IMR-90 (cell line): ENCODE results near the gene ARHGAP45. TPM values are rescaled to one million over a fixed set of nuclear protein-coding genes. Genes with fewer than 3 reads are reported as not detected.

Source experiments
- ATAC-seq: fragments of 200-7000 bp; cut with Tn5 transposase; 2 replicates; pipeline ENCODE4 v1.9.1; 2020; ENCODE audit warnings: low read depth, mild to moderate bottlenecking, moderate library complexity
- BruUV-seq: library from RNA; stranded (reverse); fragments of 400-500 nt; replicated peaks from 2 replicates; lab custom pipeline; 2021; lab: Mats Ljungman, UMichigan
- CTCF ChIA-PET: fragments of 300-600 bp; formaldehyde crosslinking; extraction: SDS; loops from one replicate; lab custom pipeline; 2021; ENCODE audit warnings: antibody characterized with exemption; lab: Yijun Ruan, JAX
- POLR2A ChIA-PET: fragments of 300-600 bp; sonication (Branson Sonifier 250); formaldehyde crosslinking; loops from one replicate; lab custom pipeline; 2022; ENCODE audit warnings: antibody characterized with exemption; ENCODE audit not compliant: unreplicated experiment; lab: Charles Lee
- DNase-seq: peaks from one replicate; pipeline ENCODE4 v3.0.0; 2013
- H2AFZ ChIP-seq: replicated peaks from 2 replicates; pipeline ENCODE3; 2013; ENCODE audit warnings: low read length, mild to moderate bottlenecking; ENCODE audit not compliant: poor library complexity
- H2AK5ac ChIP-seq: 2 replicates; pipeline ENCODE4 v1.6.1; 2013; ENCODE audit warnings: low read depth, low read length, inconsistent platforms
- H2AK9ac ChIP-seq: replicated peaks from 2 replicates; pipeline ENCODE3; 2013; ENCODE audit warnings: mild to moderate bottlenecking, low read depth, low read length, moderate library complexity; ENCODE audit not compliant: poor library complexity
- H2BK120ac ChIP-seq: 2 replicates; pipeline ENCODE4 v1.6.1; 2013; ENCODE audit warnings: low read depth, low read length, inconsistent platforms
- H2BK15ac ChIP-seq: 3 replicates; pipeline ENCODE4 v1.6.1; 2013; ENCODE audit warnings: low read depth, low read length, inconsistent platforms
- H2BK20ac ChIP-seq: 2 replicates; pipeline ENCODE4 v1.6.1; 2013; ENCODE audit warnings: low read depth, mild to moderate bottlenecking, inconsistent platforms, low read length, moderate library complexity
- H2BK5ac ChIP-seq: 2 replicates; pipeline ENCODE4 v1.6.1; 2013; ENCODE audit warnings: mild to moderate bottlenecking, low read depth, low read length, inconsistent platforms; ENCODE audit not compliant: poor library complexity, severe bottlenecking
- H3K14ac ChIP-seq: replicated peaks from 2 replicates; pipeline ENCODE4 v1.6.1; 2013; ENCODE audit warnings: low read depth, low read length, inconsistent platforms
- H3K18ac ChIP-seq: 2 replicates; pipeline ENCODE4 v1.6.1; 2013; ENCODE audit warnings: low read depth, low read length, control low read depth
- H3K23ac ChIP-seq: 2 replicates; pipeline ENCODE4 v1.6.1; 2013; ENCODE audit warnings: low read depth, low read length, inconsistent platforms
- H3K27ac ChIP-seq: 2 replicates; pipeline ENCODE4 v1.5.1; 2013; ENCODE audit warnings: mild to moderate bottlenecking, control low read depth, low read length; ENCODE audit not compliant: insufficient read depth
- H3K27me3 ChIP-seq: 2 replicates; pipeline ENCODE4 v1.6.1; 2013; ENCODE audit warnings: low read length; ENCODE audit not compliant: control insufficient read depth, insufficient read depth
- H3K36me3 ChIP-seq: 2 replicates; pipeline ENCODE4 v1.6.1; 2013; ENCODE audit warnings: low read length, mixed read lengths; ENCODE audit not compliant: control insufficient read depth, insufficient read depth
- H3K4ac ChIP-seq: 2 replicates; pipeline ENCODE4 v1.6.1; 2013; ENCODE audit warnings: low read depth, low read length, inconsistent platforms
- H3K4me1 ChIP-seq: 2 replicates; pipeline ENCODE4 v1.6.1; 2013; ENCODE audit warnings: low read length, mixed read lengths; ENCODE audit not compliant: control insufficient read depth, insufficient read depth
- H3K4me2 ChIP-seq: 2 replicates; pipeline ENCODE4 v1.6.1; 2013; ENCODE audit warnings: low read depth, mild to moderate bottlenecking, control low read depth, low read length, moderate library complexity
- H3K4me3 ChIP-seq: 2 replicates; pipeline ENCODE4 v1.5.1; 2013; ENCODE audit warnings: low read depth, mild to moderate bottlenecking, control low read depth, low read length, moderate library complexity; ENCODE audit not compliant: insufficient read depth
- H3K56ac ChIP-seq: 2 replicates; pipeline ENCODE4 v1.6.1; 2013; ENCODE audit warnings: low read length, inconsistent platforms; ENCODE audit not compliant: insufficient read depth; ENCODE audit errors: extremely low read depth
- H3K79me1 ChIP-seq, 2 experiments: 2 replicates each; pipeline ENCODE4 v1.6.1; 2013; ENCODE audit warnings: low read length in 2 of 2, inconsistent platforms in 1 of 2, low read depth in 1 of 2
- H3K9ac ChIP-seq: 2 replicates; pipeline ENCODE4 v1.6.1; 2013; ENCODE audit warnings: low read depth, low read length, control low read depth
- H3K9me1 ChIP-seq: 2 replicates; pipeline ENCODE4 v1.6.1; 2013; ENCODE audit warnings: low read length, inconsistent platforms; ENCODE audit not compliant: insufficient read depth
- H3K9me3 ChIP-seq: 2 replicates; pipeline ENCODE4 v1.6.1; 2013; ENCODE audit warnings: low read length; ENCODE audit not compliant: control insufficient read depth, insufficient read depth
- H4K20me1 ChIP-seq: 2 replicates; pipeline ENCODE4 v1.6.1; 2013; ENCODE audit warnings: low read length, inconsistent platforms; ENCODE audit not compliant: insufficient read depth
- H4K5ac ChIP-seq: 2 replicates; pipeline ENCODE4 v1.6.1; 2013; ENCODE audit warnings: mild to moderate bottlenecking, low read depth, low read length, control low read depth
- H4K8ac ChIP-seq, 2 experiments: 2 replicates each; pipeline ENCODE4 v1.6.1; 2013; ENCODE audit warnings: low read depth in 2 of 2, low read length in 2 of 2, control low read depth in 1 of 2, inconsistent platforms in 1 of 2
- H4K91ac ChIP-seq: 2 replicates; pipeline ENCODE4 v1.6.1; 2013; ENCODE audit warnings: low read depth, low read length, inconsistent platforms; ENCODE audit not compliant: insufficient read depth
- CEBPB ChIP-seq: IDR thresholded peaks from 2 replicates; pipeline ENCODE4 v1.6.1; 2012; ENCODE audit warnings: low read depth, low read length, improper control_type of control experiment
- CHD1 ChIP-seq: IDR thresholded peaks from 2 replicates; pipeline ENCODE4 v1.6.1; 2012; ENCODE audit warnings: low read depth, low read length, improper control_type of control experiment
- FOS ChIP-seq: fragments of 150-350 bp; IDR thresholded peaks from 2 replicates; pipeline ENCODE4 v1.6.1; 2016; ENCODE audit warnings: low read depth, low read length
- MAZ ChIP-seq: IDR thresholded peaks from 2 replicates; pipeline ENCODE4 v1.6.1; 2012; ENCODE audit warnings: low read depth, mild to moderate bottlenecking, low read length, improper control_type of control experiment, moderate library complexity, borderline replicate concordance
- NFE2L2 ChIP-seq: fragments of 150-350 bp; IDR thresholded peaks from 2 replicates; pipeline ENCODE4 v1.6.1; 2016; ENCODE audit warnings: low read depth, mild to moderate bottlenecking, low read length
- POLR2A ChIP-seq: IDR thresholded peaks from 2 replicates; pipeline ENCODE4 v1.6.1; 2012; ENCODE audit warnings: mild to moderate bottlenecking, low read depth, low read length
- RAD21 ChIP-seq: IDR thresholded peaks from 2 replicates; pipeline ENCODE4 v1.6.1; 2012; ENCODE audit warnings: low read length, improper control_type of control experiment
- RCOR1 ChIP-seq: IDR thresholded peaks from 2 replicates; pipeline ENCODE4 v1.6.1; 2012; ENCODE audit warnings: mild to moderate bottlenecking, low read length, improper control_type of control experiment; ENCODE audit not compliant: insufficient replicate concordance
- RFX5 ChIP-seq: IDR thresholded peaks from 2 replicates; pipeline ENCODE4 v1.8.0; 2012; ENCODE audit warnings: low read depth, mild to moderate bottlenecking, low read length, moderate library complexity
- SMC3 ChIP-seq: fragments of 150-350 bp; IDR thresholded peaks from 2 replicates; pipeline ENCODE4 v1.6.1; 2016; ENCODE audit warnings: low read depth, mild to moderate bottlenecking, antibody characterized with exemption, low read length, moderate library complexity
- WGBS, 2 experiments: methylation state at CpG; one replicate each; pipeline versions ENCODE4 v1.1.5 to v1.1.7; 2013; ENCODE audit warnings: missing lambda C conversion rate in 2 of 2; ENCODE audit not compliant: insufficient read length in 1 of 2; ENCODE audit errors: extremely low coverage in 2 of 2; 5-methylcytosine and 5-hydroxymethylcytosine counted together
- dilution Hi-C: fragments of 300-500 bp; cut with HindIII; formaldehyde crosslinking; loops from one replicate; pipeline ENCODE4 v1.14.3; 2018; ENCODE audit warnings: low sequenced_read_pairs; ENCODE audit not compliant: unreplicated experiment
- in situ Hi-C: fragments of 300-500 bp; cut with MboI; formaldehyde crosslinking; loops from 3 replicates; pipeline ENCODE4 v1.14.3; 2019; ENCODE audit warnings: low sequenced_read_pairs, inconsistent platforms, mixed read lengths
- intact Hi-C: fragments of 100-400 bp; cut with micrococcal nuclease; formaldehyde crosslinking; loops from 2 replicates; pipeline ENCODE4 v1.10.0; 2022
- polyA plus RNA-seq, 3 experiments: library from polyadenylated mRNA; depleted of rRNA; stranded (reverse); fragments of >200 nt; gene quantifications; 2 replicates each; pipeline ENCODE4 v1.2.3, GENCODE V29; 2012; ENCODE audit warnings: low replicate concordance in 1 of 3
- total RNA-seq: library from RNA; depleted of rRNA; stranded (reverse); fragments of >200 nt; gene quantifications from 2 replicates; pipeline ENCODE4 v1.2.3, GENCODE V29; 2012
- TF ChIP-seq, protein P1 (sequence below): fragments of 150-350 bp; IDR thresholded peaks from 2 replicates; pipeline ENCODE4 v1.6.1; 2017; ENCODE audit warnings: mild to moderate bottlenecking, antibody characterized with exemption, low read length, low read depth
- TF ChIP-seq, protein P2 (sequence below): conservative IDR thresholded peaks from 2 replicates; pipeline ENCODE4 v1.5.1; 2012; ENCODE audit warnings: mild to moderate bottlenecking, low read depth, low read length, improper control_type of control experiment

The ARHGAP45 gene
- total and polyA plus RNA-seq, 2 of the 4 experiments (the other 2 are of a cell fraction) = 1.3 to 1.7 TPM

DNA sequence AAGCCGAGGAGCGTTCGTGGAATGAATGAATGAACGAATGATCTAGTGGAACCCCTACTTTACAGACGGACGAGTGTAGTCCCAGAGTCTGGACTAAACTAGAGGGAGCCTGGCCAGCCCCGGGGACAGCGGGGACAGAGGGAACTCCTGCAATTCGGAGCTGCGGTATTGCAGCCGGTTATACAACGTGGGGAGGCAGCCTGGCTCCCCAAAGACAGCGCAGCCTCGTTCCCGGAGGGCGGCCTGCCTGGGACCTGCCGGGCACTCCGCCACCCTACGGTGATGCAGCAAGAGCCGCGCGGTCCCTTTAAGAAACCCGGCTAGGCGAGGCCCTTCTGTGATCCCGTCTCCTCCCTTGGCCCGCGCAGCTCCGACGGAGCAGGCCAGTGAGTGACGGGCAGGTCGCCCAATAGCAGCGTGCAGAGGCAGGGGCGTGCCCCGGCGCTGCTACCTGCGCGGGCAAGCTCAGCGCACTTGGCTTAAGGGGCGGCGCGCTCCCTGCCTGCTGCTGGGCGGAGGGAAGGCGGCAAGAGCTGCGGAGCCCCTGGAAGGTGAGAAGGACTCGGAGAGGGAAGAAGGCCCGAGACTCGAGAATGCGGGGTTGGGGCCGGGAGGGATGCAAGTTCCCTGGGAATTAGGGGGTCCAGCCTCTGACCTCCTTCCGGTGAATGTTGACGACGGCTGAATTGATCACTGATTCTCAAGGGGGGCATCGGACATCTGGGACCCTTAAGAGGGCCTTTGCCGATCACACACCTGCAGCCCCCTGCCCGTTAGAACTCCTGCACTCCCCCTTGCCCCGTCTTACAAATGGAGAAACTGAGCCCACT lies 27.1 kb upstream of the ARHGAP45 start, which contains the start of gene ABCA7:
TSS of gene ABCA7 (plus strand) at position 462 of the 830 bp plus-strand sequence. CDS start 1,255 bp downstream, outside the sequence.
- POLR2A ChIA-PET = interaction anchor here (0.7 to 1.8 kb wide), 3 partner anchors 11 to 13 kb away, joined by 3 to 4 read pairs (median 3); partner anchors contain the start of gene CNN2
- no peak within 1 kb of the TSS for H2BK15ac ChIP-seq
- H3K27ac ChIP-seq = no peak within 1 kb of the TSS
- dilution Hi-C loops (no loop called here), in situ Hi-C loops (no loop called here), intact Hi-C loops (loop anchor here (2.0 kb wide), 2 partner anchors 55 to 63 kb away; partner anchors contain the start of genes GPX4 and POLR2E)
- 6% methylated on average over 23 of the region's 56 CpGs; no CpG with 5 or more reads in 1 of the 2 experiments for WGBS, 2 experiments
- no peaks in the 10 kb centered on the region for H3K27me3 ChIP-seq
- peak within 1 kb of the TSS; percentile 47 for H2AK9ac ChIP-seq
- no peaks in the 10 kb centered on the region for H3K9me1 ChIP-seq
- CTCF ChIA-PET = interaction anchor here (0.6 to 1.2 kb wide), 2 partner anchors 30 to 413 kb away, joined by 3 read pairs; no protein-coding TSS in a partner anchor
- H2AK5ac ChIP-seq = no peak within 1 kb of the TSS
- H3K56ac ChIP-seq = no peak within 1 kb of the TSS
- H3K9ac ChIP-seq = peak within 1 kb of the TSS; percentile 9
- peak within 1 kb of the TSS; percentile 9; the same call in 1 of the 2 replicates for H3K4ac ChIP-seq
- H3K9me3 ChIP-seq = no peaks in the 10 kb centered on the region
- peak; percentile 36; the same call in 1 of the 2 replicates for TF ChIP-seq FOS
- TF ChIP-seq MAZ = peak; percentile 59; the same call in 1 of the 2 replicates
- TF ChIP-seq RCOR1 = no peak
- TF ChIP-seq CEBPB = 0 out of 2 replicates have a peak, but pooled peaks have one; percentile 9
- TF ChIP-seq RAD21 = no peak; the same call in 1 of the 2 replicates
- TF ChIP-seq POLR2A = peak; percentile 73
- TF ChIP-seq, protein P1, sequence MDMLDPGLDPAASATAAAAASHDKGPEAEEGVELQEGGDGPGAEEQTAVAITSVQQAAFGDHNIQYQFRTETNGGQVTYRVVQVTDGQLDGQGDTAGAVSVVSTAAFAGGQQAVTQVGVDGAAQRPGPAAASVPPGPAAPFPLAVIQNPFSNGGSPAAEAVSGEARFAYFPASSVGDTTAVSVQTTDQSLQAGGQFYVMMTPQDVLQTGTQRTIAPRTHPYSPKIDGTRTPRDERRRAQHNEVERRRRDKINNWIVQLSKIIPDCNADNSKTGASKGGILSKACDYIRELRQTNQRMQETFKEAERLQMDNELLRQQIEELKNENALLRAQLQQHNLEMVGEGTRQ = peak; percentile 49; the same call in 1 of the 2 replicates
- no peak for TF ChIP-seq CHD1
- TF ChIP-seq SMC3 = no peak
- TF ChIP-seq, protein P2, sequence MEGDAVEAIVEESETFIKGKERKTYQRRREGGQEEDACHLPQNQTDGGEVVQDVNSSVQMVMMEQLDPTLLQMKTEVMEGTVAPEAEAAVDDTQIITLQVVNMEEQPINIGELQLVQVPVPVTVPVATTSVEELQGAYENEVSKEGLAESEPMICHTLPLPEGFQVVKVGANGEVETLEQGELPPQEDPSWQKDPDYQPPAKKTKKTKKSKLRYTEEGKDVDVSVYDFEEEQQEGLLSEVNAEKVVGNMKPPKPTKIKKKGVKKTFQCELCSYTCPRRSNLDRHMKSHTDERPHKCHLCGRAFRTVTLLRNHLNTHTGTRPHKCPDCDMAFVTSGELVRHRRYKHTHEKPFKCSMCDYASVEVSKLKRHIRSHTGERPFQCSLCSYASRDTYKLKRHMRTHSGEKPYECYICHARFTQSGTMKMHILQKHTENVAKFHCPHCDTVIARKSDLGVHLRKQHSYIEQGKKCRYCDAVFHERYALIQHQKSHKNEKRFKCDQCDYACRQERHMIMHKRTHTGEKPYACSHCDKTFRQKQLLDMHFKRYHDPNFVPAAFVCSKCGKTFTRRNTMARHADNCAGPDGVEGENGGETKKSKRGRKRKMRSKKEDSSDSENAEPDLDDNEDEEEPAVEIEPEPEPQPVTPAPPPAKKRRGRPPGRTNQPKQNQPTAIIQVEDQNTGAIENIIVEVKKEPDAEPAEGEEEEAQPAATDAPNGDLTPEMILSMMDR = no peak
- TF ChIP-seq NFE2L2 = no peak
- TF ChIP-seq RFX5 = no peak
- no peak within 1 kb of the TSS for H4K91ac ChIP-seq
- H3K4me2 ChIP-seq = peak within 1 kb of the TSS; percentile 53
- peaks cover 0 to 28% of the 10 kb centered on the region in 2 experiments; a peak in 2 of 4 replicates for H3K79me1 ChIP-seq
- H2BK120ac ChIP-seq = no peak within 1 kb of the TSS
- peaks cover 34% of the 10 kb centered on the region for H3K36me3 ChIP-seq
- peaks cover 7% of the 10 kb centered on the region; the same call in 1 of the 2 replicates for H3K4me1 ChIP-seq
- DNase-seq = peak; percentile 96
- H2AFZ ChIP-seq = peak within 1 kb of the TSS; percentile 90
- H2BK5ac ChIP-seq = peak within 1 kb of the TSS; percentile 10
- peak within 1 kb of the TSS in 1 of 2 experiments; percentile 17; a peak in 1 of 4 replicates for H4K8ac ChIP-seq
- peak within 1 kb of the TSS; percentile 39; the same call in 1 of the 2 replicates for H3K23ac ChIP-seq
- no TSS peak for BruUV-seq
- no peak within 1 kb of the TSS for H2BK20ac ChIP-seq
- H3K18ac ChIP-seq = no peak within 1 kb of the TSS
- peaks cover 47% of the 10 kb centered on the region for H4K20me1 ChIP-seq
- no peak within 1 kb of the TSS for H3K14ac ChIP-seq
- H3K4me3 ChIP-seq = peak within 1 kb of the TSS; percentile 44
- ATAC-seq = peak; percentile 85
- no peak within 1 kb of the TSS for H4K5ac ChIP-seq
